GM23338 (cell line): ENCODE measurements around the gene FBXL19.

Experiments
- EZH2phosphoT487 ChIP-seq: fragments of 200-600 bp; sonication (generic); IDR thresholded peaks from one replicate; pipeline ENCODE4 v1.8.1; 2018; ENCODE audit warnings: antibody characterized with exemption; ENCODE audit not compliant: unreplicated experiment
- TF ChIP-seq, protein P1 (sequence below), 2 experiments: fragments of 200-600 bp in 1 of 2; sonication (generic) in 1 of 2; conservative IDR thresholded peaks; 2 replicates each; pipeline versions ENCODE4 v1.5.1 to v1.6.1; 2016 to 2017; ENCODE audit warnings: antibody characterized with exemption in 2 of 2, low read depth in 2 of 2, mild to moderate bottlenecking in 2 of 2, moderate library complexity in 1 of 2

DNA sequence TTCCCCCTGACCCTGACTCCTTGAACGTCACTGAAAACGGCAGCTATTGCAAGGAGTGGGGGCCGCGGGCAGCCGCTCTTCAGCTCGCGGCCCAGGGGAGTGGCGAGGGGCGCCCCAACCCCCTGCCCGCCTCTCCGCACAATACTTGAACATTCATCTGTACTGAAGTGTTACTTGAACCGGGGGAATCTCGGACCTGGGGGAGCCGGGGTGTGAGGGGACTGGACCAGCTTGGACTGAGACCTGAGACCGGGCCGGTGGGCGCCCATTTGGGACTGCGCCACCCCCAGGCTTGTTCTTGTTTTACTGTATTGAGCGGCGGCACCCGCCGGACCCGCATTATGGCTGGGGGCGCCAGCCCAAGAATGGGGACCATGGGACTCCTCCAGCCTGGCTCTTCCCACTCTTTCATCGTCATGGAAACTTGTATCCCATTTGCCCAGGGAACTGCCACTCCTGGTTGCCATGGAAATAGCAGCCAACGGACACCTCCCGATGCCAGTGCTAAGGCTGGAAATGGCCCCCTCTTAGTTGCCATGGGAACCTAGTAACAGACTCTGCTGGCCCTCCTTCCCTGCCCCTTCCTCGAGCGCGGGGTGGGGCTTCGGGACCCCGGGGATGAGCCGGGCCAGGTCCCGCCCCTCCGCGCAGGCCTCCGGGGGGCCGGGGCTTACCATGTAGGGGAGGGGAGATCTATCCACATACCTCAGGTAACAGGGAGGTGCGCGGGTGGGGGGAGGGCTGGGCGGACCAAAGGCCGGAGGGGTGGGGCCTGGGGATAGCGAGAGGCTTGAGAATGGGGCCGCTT, 24.7 kb downstream of the FBXL19 start:
- TF ChIP-seq, protein P1, sequence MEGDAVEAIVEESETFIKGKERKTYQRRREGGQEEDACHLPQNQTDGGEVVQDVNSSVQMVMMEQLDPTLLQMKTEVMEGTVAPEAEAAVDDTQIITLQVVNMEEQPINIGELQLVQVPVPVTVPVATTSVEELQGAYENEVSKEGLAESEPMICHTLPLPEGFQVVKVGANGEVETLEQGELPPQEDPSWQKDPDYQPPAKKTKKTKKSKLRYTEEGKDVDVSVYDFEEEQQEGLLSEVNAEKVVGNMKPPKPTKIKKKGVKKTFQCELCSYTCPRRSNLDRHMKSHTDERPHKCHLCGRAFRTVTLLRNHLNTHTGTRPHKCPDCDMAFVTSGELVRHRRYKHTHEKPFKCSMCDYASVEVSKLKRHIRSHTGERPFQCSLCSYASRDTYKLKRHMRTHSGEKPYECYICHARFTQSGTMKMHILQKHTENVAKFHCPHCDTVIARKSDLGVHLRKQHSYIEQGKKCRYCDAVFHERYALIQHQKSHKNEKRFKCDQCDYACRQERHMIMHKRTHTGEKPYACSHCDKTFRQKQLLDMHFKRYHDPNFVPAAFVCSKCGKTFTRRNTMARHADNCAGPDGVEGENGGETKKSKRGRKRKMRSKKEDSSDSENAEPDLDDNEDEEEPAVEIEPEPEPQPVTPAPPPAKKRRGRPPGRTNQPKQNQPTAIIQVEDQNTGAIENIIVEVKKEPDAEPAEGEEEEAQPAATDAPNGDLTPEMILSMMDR (conservative IDR thresholded peaks at IDR 0.05; ENCODE audit: low read depth in 2 of 2), result peak in 1 of 2 experiments; percentile 17; a peak in 1 of 4 replicates
- TF ChIP-seq EZH2phosphoT487, result no peak
